ENCODE data around the gene NRAP.

The NRAP gene

DNA sequence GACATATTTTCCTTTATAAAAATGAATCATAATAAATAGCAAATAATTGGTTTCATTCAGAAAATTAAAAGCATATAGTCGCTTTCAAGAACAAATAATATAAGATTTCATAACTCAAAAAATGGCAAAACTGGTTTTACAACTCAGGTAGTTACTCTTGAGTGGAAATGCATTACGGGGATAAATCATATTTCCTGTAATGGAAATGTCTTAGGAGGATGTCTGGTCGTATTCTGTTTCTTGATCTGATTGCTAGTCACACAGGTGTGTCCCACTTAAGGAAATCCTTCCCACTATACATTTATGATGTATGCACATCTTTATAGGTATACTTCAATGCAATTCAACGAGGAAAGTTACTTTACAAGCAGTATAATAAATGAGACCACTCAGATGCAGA, 20.7 kb downstream of the NRAP start:
- no peak for DNase-seq (ENCODE audit: low read depth, low spot score)

- no peak for DNase-seq (ENCODE audit: low read depth, low spot score)
These were observed 22.1 kb downstream of the NRAP start for GRCh38 chr10:113641702-113642101.

GRCh38 chr10:113639966-113640365, 23.9 kb downstream of the NRAP start:
- DNase-seq (ENCODE audit: low read depth, low spot score): no peak

- DNase-seq (ENCODE audit: low read depth, low spot score): no peak
These were observed 32.0 kb downstream of the NRAP start for GRCh38 chr10:113631684-113632367.

GRCh38 chr10:113630929-113631533, 32.8 kb downstream of the NRAP start:
- DNase-seq (ENCODE audit: low read depth, low spot score): no peak

- DNase-seq (ENCODE audit: low read depth, low spot score): no peak
These were observed 35.2 kb downstream of the NRAP start for GRCh38 chr10:113628607-113629153.

DNA sequence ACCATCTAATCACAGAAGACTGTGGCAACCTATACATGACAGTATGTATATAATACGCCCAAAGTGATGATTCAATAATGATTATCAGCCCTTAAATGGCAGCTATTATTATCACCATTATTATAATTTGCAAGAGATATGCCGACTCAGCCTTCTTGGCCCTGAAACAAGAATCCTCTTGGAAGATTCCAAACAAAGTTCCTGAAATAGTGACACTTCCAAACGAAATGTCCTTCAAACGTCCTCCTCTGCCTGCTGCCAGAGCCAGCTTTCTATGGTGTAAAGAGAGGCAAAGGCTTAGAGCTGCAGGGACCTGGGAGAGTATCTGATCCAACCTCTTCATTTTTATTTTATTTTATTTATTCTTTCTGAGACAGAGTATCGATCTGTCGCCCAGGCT, 36.0 kb downstream of the NRAP start:
- no peak for DNase-seq (ENCODE audit: low read depth, low spot score)

DNA sequence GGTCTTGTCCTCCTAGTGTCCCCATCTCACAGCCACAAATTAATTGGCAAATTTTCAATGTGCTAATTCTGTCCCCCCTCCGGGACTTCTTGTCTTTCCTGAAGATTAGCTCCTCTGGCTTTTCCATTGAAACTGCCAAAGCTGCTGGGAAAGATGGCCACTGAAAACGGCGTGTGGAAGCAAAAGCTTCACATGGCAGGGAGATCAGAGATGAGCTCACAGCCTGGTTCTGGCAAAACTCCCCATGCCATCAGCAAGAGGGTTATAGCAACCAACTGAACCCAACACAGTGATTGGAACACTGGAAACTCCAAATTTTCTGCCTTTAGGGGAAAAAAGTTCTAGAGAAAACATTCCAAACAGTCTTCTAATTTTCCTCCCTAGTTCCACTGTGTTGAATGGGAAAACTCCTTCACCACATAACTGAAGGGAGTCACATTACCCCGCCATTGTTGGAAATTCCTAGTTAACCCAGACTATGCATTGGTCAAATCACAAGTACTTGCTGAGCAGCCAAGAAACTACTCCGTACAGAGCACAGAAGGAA, 37.0 kb downstream of the NRAP start:
- no peak for DNase-seq (ENCODE audit: low read depth, low spot score)

- DNase-seq (ENCODE audit: low read depth, low spot score): no peak
These were observed 38.2 kb downstream of the NRAP start for GRCh38 chr10:113625461-113626186.

- DNase-seq (ENCODE audit: low read depth, low spot score): no peak
These were observed 41.0 kb downstream of the NRAP start for GRCh38 chr10:113622831-113623230.

- no peak for DNase-seq (ENCODE audit: low read depth, low spot score)
These were observed 42.0 kb downstream of the NRAP start for GRCh38 chr10:113621799-113622198.

DNA sequence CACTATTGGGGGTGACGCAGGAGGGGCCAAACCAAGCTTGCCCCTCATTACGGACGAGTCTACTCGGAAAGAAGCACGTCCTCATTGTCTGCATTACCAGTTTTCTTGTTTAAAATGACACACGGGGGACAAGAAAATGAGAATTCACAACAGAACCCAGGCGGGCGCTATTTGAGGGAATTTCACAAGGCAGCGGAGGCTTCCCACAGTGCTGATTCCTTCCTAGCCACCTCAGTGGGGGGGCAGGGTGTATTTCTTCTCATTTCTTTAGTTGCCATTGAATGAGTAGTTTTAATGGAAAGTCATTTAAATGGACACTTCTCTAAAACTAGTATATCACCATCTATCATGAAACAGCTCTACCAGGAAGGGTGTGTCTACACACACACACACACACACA, 42.9 kb downstream of the NRAP start:
- DNase-seq (ENCODE audit: low read depth, low spot score): no peak

- no peak for DNase-seq (ENCODE audit: low read depth, low spot score)
These were observed 43.3 kb downstream of the NRAP start for GRCh38 chr10:113620511-113620910.

DNA sequence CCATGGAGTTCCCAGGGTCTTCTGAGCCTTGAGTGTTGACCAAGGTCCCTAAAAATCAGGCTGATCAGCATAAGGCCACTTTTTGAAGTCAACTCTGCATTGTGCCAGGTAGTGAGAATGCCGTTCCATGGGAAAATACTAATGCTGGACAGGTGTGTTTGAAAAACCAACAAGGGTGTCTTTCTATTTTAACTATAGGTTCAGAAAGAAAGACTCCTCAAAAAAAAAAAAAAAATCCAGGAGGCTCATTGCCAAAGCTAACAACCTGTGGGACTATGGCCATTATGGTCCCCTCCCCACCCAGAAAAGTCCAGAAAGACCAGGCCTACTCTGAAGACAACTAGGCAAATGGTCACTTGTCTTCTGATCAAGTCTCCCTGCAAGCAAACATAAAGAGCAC, 44.4 kb downstream of the NRAP start:
- no peak for DNase-seq (ENCODE audit: low read depth, low spot score)

GRCh38 chr10:113618338-113618737, 45.5 kb downstream of the NRAP start:
- DNase-seq (ENCODE audit: low read depth, low spot score): no peak

GRCh38 chr10:113617086-113617485, 46.8 kb downstream of the NRAP start:
- DNase-seq (ENCODE audit: low read depth, low spot score): no peak

DNA sequence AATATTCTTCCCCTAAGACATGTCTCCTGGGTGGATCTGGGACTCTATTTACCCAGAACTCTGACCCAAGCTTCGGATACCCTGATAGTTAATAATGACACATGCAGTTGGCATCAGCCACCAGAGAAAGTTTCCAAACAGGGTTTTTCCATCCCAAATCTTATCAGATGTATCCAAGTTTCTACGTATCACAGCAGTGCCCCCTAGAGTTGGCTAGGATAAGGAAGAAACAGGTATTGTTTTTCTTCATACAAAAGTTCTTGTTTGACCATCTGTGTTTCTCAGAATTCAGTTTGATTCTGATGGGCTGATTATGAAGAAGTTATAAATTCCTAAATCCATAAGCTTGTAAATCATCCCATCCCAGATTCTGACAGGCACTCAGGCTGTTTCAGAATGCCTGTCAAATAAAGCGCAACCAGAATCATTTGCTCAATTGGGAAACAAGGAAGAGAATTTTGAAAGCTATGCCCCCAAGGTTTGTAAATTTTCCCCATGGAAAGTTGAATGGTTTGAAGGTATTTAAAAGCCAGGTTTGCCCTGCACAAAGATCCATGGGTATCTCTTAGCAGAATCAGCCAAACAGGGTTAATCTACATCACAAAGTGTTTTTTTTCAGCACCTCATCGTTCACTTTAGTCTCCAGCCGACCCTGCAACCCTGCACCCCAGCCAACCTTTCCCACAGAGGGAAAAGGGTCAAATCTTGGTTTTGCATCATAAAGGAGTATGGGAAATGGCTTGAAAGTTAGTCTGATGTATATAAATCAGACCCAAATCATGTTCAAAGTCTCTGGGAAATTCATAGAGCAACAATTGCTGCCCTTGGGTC, 47.4 kb downstream of the NRAP start:
- no peak for DNase-seq (ENCODE audit: low read depth, low spot score)

GRCh38 chr10:113613977-113614690, 49.7 kb downstream of the NRAP start:
- DNase-seq (ENCODE audit: low read depth, low spot score): no peak

GRCh38 chr10:113613427-113613826, 50.4 kb downstream of the NRAP start:
- DNase-seq (ENCODE audit: low read depth, low spot score): no peak

DNA sequence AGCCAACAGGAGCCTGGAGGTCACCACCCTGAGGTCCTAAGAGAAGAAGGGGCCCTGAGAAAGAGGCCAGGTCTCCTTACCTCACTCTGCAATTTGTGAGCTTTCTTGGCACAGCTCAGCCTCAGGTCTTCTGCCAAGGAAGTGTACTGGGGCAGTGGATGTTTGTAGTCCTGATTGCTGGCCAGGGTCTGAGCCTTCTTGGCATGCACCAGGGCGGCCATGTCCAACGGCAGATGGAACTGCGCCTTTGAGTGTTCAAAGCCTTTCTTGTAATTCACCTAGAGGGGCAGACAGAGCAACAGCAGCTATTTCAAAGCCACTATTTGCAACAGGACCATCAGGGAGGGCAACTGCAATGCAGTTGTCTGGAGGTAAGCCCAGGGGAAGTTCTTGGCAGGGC, 51.7 kb downstream of the NRAP start:
- no peak for DNase-seq (ENCODE audit: low read depth, low spot score)

All from brain pericyte (primary cell).